ENCODE data around the gene AATK.

DNA sequence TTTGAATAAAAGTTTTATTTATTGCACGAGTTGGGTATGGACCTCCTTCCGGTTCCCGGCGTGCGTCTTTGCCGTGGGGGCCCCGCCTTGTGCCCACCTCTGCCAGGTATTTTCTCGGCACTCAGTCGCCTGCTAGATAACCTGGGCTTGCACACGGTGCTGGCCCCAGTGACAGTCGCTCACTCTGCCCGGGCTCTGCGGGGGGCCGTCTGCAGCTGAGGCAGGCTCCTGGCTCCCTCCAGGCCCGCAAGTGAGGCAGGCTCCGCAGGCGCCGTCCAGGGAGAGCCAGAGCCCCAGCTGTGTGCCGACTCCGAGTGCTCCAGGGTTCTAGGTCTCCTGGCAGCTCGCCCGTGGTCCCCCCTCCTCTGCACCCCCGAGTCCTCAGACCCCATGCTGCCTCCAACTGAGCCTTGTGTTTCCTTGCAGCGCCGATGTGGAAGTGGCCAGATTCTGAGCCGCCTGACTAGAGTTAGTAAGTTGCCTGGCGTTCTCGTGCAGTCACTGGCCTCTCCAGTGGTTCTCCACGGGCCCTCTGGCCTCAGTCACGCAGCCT is 55.5 kb downstream of the AATK start:
- TF ChIP-seq, protein P1, sequence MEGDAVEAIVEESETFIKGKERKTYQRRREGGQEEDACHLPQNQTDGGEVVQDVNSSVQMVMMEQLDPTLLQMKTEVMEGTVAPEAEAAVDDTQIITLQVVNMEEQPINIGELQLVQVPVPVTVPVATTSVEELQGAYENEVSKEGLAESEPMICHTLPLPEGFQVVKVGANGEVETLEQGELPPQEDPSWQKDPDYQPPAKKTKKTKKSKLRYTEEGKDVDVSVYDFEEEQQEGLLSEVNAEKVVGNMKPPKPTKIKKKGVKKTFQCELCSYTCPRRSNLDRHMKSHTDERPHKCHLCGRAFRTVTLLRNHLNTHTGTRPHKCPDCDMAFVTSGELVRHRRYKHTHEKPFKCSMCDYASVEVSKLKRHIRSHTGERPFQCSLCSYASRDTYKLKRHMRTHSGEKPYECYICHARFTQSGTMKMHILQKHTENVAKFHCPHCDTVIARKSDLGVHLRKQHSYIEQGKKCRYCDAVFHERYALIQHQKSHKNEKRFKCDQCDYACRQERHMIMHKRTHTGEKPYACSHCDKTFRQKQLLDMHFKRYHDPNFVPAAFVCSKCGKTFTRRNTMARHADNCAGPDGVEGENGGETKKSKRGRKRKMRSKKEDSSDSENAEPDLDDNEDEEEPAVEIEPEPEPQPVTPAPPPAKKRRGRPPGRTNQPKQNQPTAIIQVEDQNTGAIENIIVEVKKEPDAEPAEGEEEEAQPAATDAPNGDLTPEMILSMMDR (IDR thresholded peaks at IDR 0.05 in 2 of 3, conservative IDR thresholded peaks at IDR 0.05 in 1 of 3; ENCODE audit: insufficient read depth in 2 of 3, low read depth in 1 of 3, low read length in 3 of 3), result no peak
- TF ChIP-seq NFRKB (IDR thresholded peaks at IDR 0.05; ENCODE audit: low read depth) (no peak), CBX1 (IDR thresholded peaks at IDR 0.05; ENCODE audit: low read depth) (no peak), TEAD4 (IDR thresholded peaks at IDR 0.05; ENCODE audit: low read length) (no peak), TEAD4 (CRISPR knock-in tag; IDR thresholded peaks at IDR 0.05; ENCODE audit: borderline replicate concordance) (no peak), ZNF780A (CRISPR knock-in tag; IDR thresholded peaks at IDR 0.05) (no peak), ZNF436 (CRISPR knock-in tag; IDR thresholded peaks at IDR 0.05) (no peak)
- TF ChIP-seq, protein P2, sequence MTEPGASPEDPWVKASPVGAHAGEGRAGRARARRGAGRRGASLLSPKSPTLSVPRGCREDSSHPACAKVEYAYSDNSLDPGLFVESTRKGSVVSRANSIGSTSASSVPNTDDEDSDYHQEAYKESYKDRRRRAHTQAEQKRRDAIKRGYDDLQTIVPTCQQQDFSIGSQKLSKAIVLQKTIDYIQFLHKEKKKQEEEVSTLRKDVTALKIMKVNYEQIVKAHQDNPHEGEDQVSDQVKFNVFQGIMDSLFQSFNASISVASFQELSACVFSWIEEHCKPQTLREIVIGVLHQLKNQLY (CRISPR knock-in tag; conservative IDR thresholded peaks at IDR 0.05), result no peak
